ENCODE data around the gene OLFML1.

The OLFML1 gene

DNA sequence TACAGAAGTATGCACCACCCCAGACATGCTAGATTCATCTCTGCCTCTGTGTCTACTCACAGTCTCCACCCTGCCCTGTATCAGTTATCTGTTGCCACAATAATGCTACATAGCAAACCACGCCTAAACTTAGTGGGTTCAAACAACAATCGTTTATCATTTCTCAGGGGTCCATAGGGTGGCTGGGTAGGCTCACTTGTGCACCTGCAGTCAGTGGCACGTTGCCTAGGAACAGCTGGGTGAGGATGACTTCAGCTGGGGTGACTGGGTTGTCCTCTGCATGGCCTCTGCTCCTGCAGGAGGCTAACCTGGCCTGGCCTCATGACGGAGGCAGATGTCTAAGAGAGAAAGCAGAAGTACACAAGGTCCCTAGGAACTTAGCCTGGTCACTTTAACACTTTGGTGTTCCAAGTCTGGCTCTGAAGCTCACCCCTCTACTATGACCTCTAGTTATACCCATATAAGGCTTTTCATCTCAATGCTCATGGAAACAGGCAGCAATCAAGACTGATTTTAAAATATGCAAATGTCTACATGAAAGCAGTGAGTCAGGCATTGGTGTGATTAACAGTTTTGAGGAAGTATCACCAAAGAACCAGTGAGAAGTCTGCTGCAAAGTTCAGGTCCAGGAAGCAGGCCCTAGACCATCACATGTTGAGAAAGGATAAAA, 10.7 kb downstream of the OLFML1 start:
- no peak overlapping the region for H3K4me3 ChIP-seq (ENCODE audit: low read depth, low read length)
- TF ChIP-seq, protein P1, sequence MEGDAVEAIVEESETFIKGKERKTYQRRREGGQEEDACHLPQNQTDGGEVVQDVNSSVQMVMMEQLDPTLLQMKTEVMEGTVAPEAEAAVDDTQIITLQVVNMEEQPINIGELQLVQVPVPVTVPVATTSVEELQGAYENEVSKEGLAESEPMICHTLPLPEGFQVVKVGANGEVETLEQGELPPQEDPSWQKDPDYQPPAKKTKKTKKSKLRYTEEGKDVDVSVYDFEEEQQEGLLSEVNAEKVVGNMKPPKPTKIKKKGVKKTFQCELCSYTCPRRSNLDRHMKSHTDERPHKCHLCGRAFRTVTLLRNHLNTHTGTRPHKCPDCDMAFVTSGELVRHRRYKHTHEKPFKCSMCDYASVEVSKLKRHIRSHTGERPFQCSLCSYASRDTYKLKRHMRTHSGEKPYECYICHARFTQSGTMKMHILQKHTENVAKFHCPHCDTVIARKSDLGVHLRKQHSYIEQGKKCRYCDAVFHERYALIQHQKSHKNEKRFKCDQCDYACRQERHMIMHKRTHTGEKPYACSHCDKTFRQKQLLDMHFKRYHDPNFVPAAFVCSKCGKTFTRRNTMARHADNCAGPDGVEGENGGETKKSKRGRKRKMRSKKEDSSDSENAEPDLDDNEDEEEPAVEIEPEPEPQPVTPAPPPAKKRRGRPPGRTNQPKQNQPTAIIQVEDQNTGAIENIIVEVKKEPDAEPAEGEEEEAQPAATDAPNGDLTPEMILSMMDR (IDR thresholded peaks at IDR 0.05; ENCODE audit: low read depth, low read length) = no peak

- TF ChIP-seq, protein P1 (IDR thresholded peaks at IDR 0.05; ENCODE audit: low read depth, low read length) = no peak
- no peak overlapping the region for H3K4me3 ChIP-seq (ENCODE audit: low read depth, low read length)
Measured at GRCh38 chr11:7498193-7498592, 12.9 kb downstream of the OLFML1 start.

DNA sequence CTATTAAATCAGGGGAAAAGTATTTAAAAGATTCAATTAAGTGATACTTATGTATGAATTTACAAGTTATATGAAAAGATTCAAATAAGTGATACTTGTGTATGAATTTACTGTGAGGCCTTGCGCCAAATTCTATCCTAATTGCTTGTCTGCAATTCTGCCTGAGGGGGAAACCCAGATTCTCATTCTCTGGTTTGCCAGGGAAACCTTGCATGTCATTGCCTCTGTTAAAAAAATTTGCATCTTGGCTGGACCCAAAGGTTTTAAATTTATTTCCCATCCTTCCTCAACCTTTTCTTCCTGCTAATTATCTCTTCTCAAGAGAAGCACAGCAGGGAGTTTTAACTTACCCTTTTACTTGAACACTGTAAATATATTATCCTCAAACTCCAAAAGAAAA, 13.8 kb downstream of the OLFML1 start:
- TF ChIP-seq, protein P1 (IDR thresholded peaks at IDR 0.05; ENCODE audit: low read depth, low read length) = no peak
- H3K4me3 ChIP-seq (ENCODE audit: low read depth, low read length) = no peak overlapping the region

GRCh38 chr11:7500251-7500650, 14.9 kb downstream of the OLFML1 start:
- TF ChIP-seq, protein P1 (IDR thresholded peaks at IDR 0.05; ENCODE audit: low read depth, low read length) = no peak
- H3K4me3 ChIP-seq (ENCODE audit: low read depth, low read length) = no peak overlapping the region

- TF ChIP-seq, protein P1 (IDR thresholded peaks at IDR 0.05; ENCODE audit: low read depth, low read length) = no peak
- H3K4me3 ChIP-seq (ENCODE audit: low read depth, low read length) = no peak overlapping the region
Measured at GRCh38 chr11:7501251-7501650, 15.9 kb downstream of the OLFML1 start.

DNA sequence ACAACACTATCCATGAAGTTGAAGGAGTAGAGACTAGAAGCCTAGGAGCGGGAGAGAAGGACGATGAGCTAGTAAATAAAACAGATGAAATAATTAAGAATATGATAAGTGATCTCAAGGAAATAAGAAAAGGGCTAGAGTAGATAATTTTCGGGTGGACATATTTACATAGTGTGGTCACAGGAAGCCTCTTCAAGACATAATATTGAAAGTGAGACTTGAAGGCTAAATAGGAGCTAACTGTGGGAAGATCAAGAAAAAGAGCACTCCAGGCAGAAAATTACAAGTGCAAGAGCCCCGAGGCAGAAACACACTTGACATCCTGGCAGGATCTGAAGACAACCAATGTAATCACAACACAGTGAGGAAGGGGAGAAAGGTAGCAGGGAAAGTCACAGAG, 16.6 kb downstream of the OLFML1 start:
- H3K4me3 ChIP-seq (ENCODE audit: low read depth, low read length) = no peak overlapping the region
- TF ChIP-seq, protein P1 (IDR thresholded peaks at IDR 0.05; ENCODE audit: low read depth, low read length) = no peak

GRCh38 chr11:7506243-7506642, 20.9 kb downstream of the OLFML1 start:
- TF ChIP-seq, protein P1 (IDR thresholded peaks at IDR 0.05; ENCODE audit: low read depth, low read length) = no peak
- H3K4me3 ChIP-seq (ENCODE audit: low read depth, low read length) = no peak overlapping the region

Measured in WI38 (cell line).